ENCODE results near the gene MTG2. TPM values are rescaled to one million over a fixed set of nuclear protein-coding genes. Genes with fewer than 3 reads are reported as not detected.

Gene MTG2
- total and polyA plus RNA-seq, 2 experiments from 2014 or later, result 11.3 to 11.7 TPM

- peak overlapping the region; percentile 39; the same call in 1 of the 2 replicates for H3K27ac ChIP-seq (ENCODE audit: low read depth)
- H3K9me2 ChIP-seq (ENCODE audit: insufficient read depth), result no peaks in the 10 kb centered on the region
- Mint-ChIP-seq H3K9me3 (no peaks in the 10 kb centered on the region; the same call in 2 of the 3 replicates), H3K27ac (peak overlapping the region; percentile 87), H3K36me3 (ENCODE audit: low read depth) (peaks cover 64% of the 10 kb centered on the region), H3K4me3 (peak overlapping the region; percentile 94), H3K27me3 (ENCODE audit: insufficient read depth, low read depth, poor library complexity) (peaks cover 22% of the 10 kb centered on the region), H3K4me1 (peaks cover 28% of the 10 kb centered on the region)
- H4K20me1 ChIP-seq (replicated peaks; ENCODE audit: insufficient read depth), result peaks cover 58% of the 10 kb centered on the region
- no peaks in the 10 kb centered on the region for H3K27me3 ChIP-seq (ENCODE audit: insufficient read depth)
- no peak overlapping the region for H2AFZ ChIP-seq
- ATAC-seq (peak; percentile 16), DNase-seq (ENCODE audit: low spot score) (peak; percentile 43)
- peak overlapping the region; percentile 83 for H3K4me3 ChIP-seq
- H3K79me2 ChIP-seq (replicated peaks; ENCODE audit: insufficient read depth), result peaks cover 76% of the 10 kb centered on the region
- H3F3A ChIP-seq (replicated peaks; ENCODE audit: low read depth), result peaks cover 30% of the 10 kb centered on the region
- peaks cover 8% of the 10 kb centered on the region for H3K4me1 ChIP-seq (ENCODE audit: insufficient read depth)
- H3K36me3 ChIP-seq (ENCODE audit: insufficient read depth), result peaks cover 34% of the 10 kb centered on the region
- H3K4me2 ChIP-seq, result peak overlapping the region; percentile 95
- TF ChIP-seq NANOG (IDR thresholded peaks at IDR 0.05; ENCODE audit: borderline replicate concordance) (no peak), ETS1 (IDR thresholded peaks at IDR 0.05) (no peak), CTCF (conservative IDR thresholded peaks at IDR 0.05; ENCODE audit: low read depth in 2 of 2) (no peak), POLR2AphosphoS5 (IDR thresholded peaks at IDR 0.05; ENCODE audit: low read depth) (no peak), CREB1 (CRISPR knock-in tag; IDR thresholded peaks at IDR 0.05; ENCODE audit: low read depth) (no peak), ZNF114 (CRISPR knock-in tag; IDR thresholded peaks at IDR 0.05) (no peak), ZNF331 (CRISPR knock-in tag; IDR thresholded peaks at IDR 0.05; ENCODE audit: low read depth) (no peak)
These were observed 40.4 kb upstream of the MTG2 start for GRCh38 chr20:62142252-62143080.

GRCh38 chr20:62143081-62143956, 39.5 kb upstream of the MTG2 start, which contains the start of the genes PSMA7 and SS18L1:
TSS of gene PSMA7 (minus strand) at chr20:62143394. CDS start at chr20:62143303, 91 bp downstream.
TSS of gene SS18L1 (plus strand) at chr20:62143769. CDS start at chr20:62143821, 52 bp downstream.
- Mint-ChIP-seq H3K4me1 (peaks cover 30% of the 10 kb centered on the region), H3K4me3 (peak within 1 kb of the TSS; percentile 94), H3K27me3 (ENCODE audit: insufficient read depth, low read depth, poor library complexity) (peaks cover 24% of the 10 kb centered on the region), H3K36me3 (ENCODE audit: low read depth) (peaks cover 56% of the 10 kb centered on the region), H3K27ac (peak within 1 kb of the TSS; percentile 89), H3K9me3 (no peaks in the 10 kb centered on the region; the same call in 2 of the 3 replicates)
- Histone ChIP-seq H3K9me2 (ENCODE audit: insufficient read depth) (no peaks in the 10 kb centered on the region), H3K36me3 (ENCODE audit: insufficient read depth) (peaks cover 25% of the 10 kb centered on the region), H3K4me3 (peak within 1 kb of the TSS; percentile 83), H3K27me3 (ENCODE audit: insufficient read depth) (no peaks in the 10 kb centered on the region), H3F3A (replicated peaks; ENCODE audit: low read depth) (peaks cover 22% of the 10 kb centered on the region), H4K20me1 (replicated peaks; ENCODE audit: insufficient read depth) (peaks cover 51% of the 10 kb centered on the region), H3K27ac (ENCODE audit: low read depth) (peak within 1 kb of the TSS; percentile 39; the same call in 1 of the 2 replicates), H3K4me1 (ENCODE audit: insufficient read depth) (peaks cover 8% of the 10 kb centered on the region), H3K79me2 (replicated peaks; ENCODE audit: insufficient read depth) (peaks cover 82% of the 10 kb centered on the region), H3K4me2 (peak within 1 kb of the TSS; percentile 98), H2AFZ (no peak within 1 kb of the TSS)
- TF ChIP-seq ETS1 (IDR thresholded peaks at IDR 0.05), result no peak
- TF ChIP-seq CREB1 (CRISPR knock-in tag; IDR thresholded peaks at IDR 0.05; ENCODE audit: low read depth), result peak; percentile 69
- TF ChIP-seq NANOG (IDR thresholded peaks at IDR 0.05; ENCODE audit: borderline replicate concordance), result no peak
- TF ChIP-seq EZH2phosphoT487 (IDR thresholded peaks at IDR 0.05; ENCODE audit: unreplicated experiment), result no peak
- peak; percentile 74 for TF ChIP-seq POLR2AphosphoS5 (IDR thresholded peaks at IDR 0.05; ENCODE audit: low read depth)
- TF ChIP-seq JUNB (IDR thresholded peaks at IDR 0.05; ENCODE audit: unreplicated experiment), result no peak
- no peak for TF ChIP-seq EZH2 (IDR thresholded peaks at IDR 0.05; ENCODE audit: low read depth, unreplicated experiment)
- TF ChIP-seq CTCF (conservative IDR thresholded peaks at IDR 0.05; ENCODE audit: low read depth in 2 of 2), result no peak
- TF ChIP-seq STAT1 (IDR thresholded peaks at IDR 0.05; ENCODE audit: unreplicated experiment), result no peak
- no peak for TF ChIP-seq ZNF331 (CRISPR knock-in tag; IDR thresholded peaks at IDR 0.05; ENCODE audit: low read depth)
- DNase-seq (ENCODE audit: low spot score) (peak; percentile 92), ATAC-seq (peak; percentile 65)

Measured in GM23338 (cell line).